Kidney (tissue), 14 donors: Measurements from ENCODE around the gene SMARCD2. TPM values are rescaled to one million over a fixed set of nuclear protein-coding genes. Genes with fewer than 3 reads are reported as not detected.

ENCODE experiments used
- DNase-seq, 5 donors: peaks; one replicate each; pipeline ENCODE4 v3.0.0-alpha.2; 2013 to 2020
- FAIRE-seq: peaks from 2 replicates; lab custom pipeline; 2012; peaks lifted over from hg19 to GRCh38; lab: Jason Lieb, UNC
- H3K27ac ChIP-seq, 2 donors: one replicate each; pipeline ENCODE4 v1.7.0; 2013; ENCODE audit warnings: low read depth in 2 of 2, low read length in 2 of 2, inconsistent platforms in 1 of 2
- H3K27me3 ChIP-seq: one replicate; pipeline ENCODE4 v1.7.1; 2013; ENCODE audit warnings: low read length, inconsistent platforms; ENCODE audit not compliant: control insufficient read depth, insufficient read depth
- H3K36me3 ChIP-seq, 3 donors: one replicate each; pipeline versions ENCODE4 v1.7.0 to v1.7.1; 2013; ENCODE audit warnings: low read length in 3 of 3, control low read depth in 1 of 3, inconsistent platforms in 1 of 3; ENCODE audit not compliant: insufficient read depth in 3 of 3, control insufficient read depth in 2 of 3
- H3K4me1 ChIP-seq, 3 donors: one replicate each; pipeline versions ENCODE4 v1.7.0 to v1.7.1; 2013; ENCODE audit warnings: low read length in 3 of 3, inconsistent platforms in 1 of 3, low read depth in 1 of 3; ENCODE audit not compliant: control insufficient read depth in 2 of 3, insufficient read depth in 2 of 3
- H3K4me3 ChIP-seq, 3 donors: one replicate each; pipeline versions ENCODE4 v1.7.0 to v1.8.1; 2013; ENCODE audit warnings: low read length in 3 of 3, control low read depth in 1 of 3, inconsistent platforms in 1 of 3
- H3K9ac ChIP-seq, 3 donors: one replicate each; pipeline versions ENCODE4 v1.7.0 to v1.7.1; 2013; ENCODE audit warnings: low read length in 3 of 3, control low read depth in 1 of 3, inconsistent platforms in 1 of 3
- H3K9me3 ChIP-seq, 3 donors: one replicate each; pipeline versions ENCODE4 v1.7.0 to v1.7.1; 2013; ENCODE audit warnings: low read length in 3 of 3, control low read depth in 1 of 3, inconsistent platforms in 1 of 3; ENCODE audit not compliant: control insufficient read depth in 2 of 3, insufficient read depth in 1 of 3
- intact Hi-C: fragments of 100-400 bp; cut with DNase I; formaldehyde crosslinking; loops from one replicate; pipeline ENCODE4 v1.11.1; 2022
- polyA plus RNA-seq: library from polyadenylated mRNA; stranded (reverse); fragments of 350-450 nt; fragmentation: Illumina TruSeq; extraction: RNeasy Lipid Tissue Mini Kit (QIAGEN cat#74804); gene quantifications from one replicate; pipeline ENCODE4 v1.2.3, GENCODE V29; 2014; ENCODE audit warnings: low read depth, low replicate concordance; ENCODE audit not compliant: insufficient read depth
- total RNA-seq: library from RNA; stranded (reverse); fragmentation: NEBNext Ultra II Directional; extraction: Animal tissue kit (Norgen Biotek cat#: 25700); gene quantifications from one replicate; pipeline ENCODE4 v1.2.1, GENCODE V29; 2021
- TF ChIP-seq, protein P1 (sequence below): IDR thresholded peaks from 3 replicates; pipeline ENCODE4 v1.5.1; 2012; ENCODE audit warnings: mild to moderate bottlenecking, moderate library complexity, borderline replicate concordance; ENCODE audit not compliant: insufficient read depth; ENCODE audit errors: extremely low read depth
- donor health status: control.
- donor health status: control.
- donor health status: control.
- donor health status: control.
- donor health status: control.
- donor health status: DM: yes; HTN: yes; CAD: no.
- donor health status: Normal renal cell carcinoma (clear cell type).

The SMARCD2 gene
- total and polyA plus RNA-seq, 2 donors from 2014 or later = 39.9 to 65.1 TPM

DNA sequence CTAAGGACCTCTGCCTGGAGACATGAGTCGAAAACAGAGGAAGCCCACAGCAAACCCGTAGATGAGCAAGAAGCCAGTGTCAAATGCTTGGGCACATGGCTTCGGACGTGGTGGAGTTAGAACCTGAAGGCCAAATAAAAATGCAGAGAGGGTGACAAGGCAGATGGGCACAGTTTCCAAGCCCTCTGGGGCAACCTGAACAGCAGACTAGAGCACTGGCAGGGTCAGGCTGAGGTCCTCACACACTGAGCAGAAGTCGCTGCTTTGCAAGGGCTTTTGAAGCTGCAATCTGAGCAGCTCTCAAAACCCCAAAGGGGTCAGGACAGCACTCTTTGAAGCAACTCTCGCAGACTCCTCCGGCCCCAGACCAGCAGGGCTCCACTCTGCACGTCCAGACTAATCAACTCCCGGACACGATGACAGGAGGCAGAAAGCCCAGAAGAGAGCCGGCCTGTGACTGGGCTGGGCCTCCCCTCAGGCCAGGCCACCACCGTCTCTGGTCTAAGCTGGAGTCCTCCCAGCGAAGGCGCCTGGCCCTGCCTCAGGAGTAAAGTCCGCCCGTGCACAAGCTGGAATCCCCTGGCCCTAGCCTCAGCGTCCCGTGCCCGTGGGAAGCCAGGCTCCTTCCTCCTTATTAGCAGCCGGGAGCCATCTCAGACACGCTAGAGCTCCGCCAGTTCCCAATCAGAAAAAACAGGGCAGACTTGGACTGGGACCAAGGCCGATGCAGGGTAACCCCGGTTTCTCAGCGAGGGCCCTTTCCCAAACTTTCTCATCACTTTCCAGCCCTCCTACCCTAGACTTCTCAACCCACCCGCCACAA, 924 bp downstream of the SMARCD2 start:
- TF ChIP-seq, protein P1, sequence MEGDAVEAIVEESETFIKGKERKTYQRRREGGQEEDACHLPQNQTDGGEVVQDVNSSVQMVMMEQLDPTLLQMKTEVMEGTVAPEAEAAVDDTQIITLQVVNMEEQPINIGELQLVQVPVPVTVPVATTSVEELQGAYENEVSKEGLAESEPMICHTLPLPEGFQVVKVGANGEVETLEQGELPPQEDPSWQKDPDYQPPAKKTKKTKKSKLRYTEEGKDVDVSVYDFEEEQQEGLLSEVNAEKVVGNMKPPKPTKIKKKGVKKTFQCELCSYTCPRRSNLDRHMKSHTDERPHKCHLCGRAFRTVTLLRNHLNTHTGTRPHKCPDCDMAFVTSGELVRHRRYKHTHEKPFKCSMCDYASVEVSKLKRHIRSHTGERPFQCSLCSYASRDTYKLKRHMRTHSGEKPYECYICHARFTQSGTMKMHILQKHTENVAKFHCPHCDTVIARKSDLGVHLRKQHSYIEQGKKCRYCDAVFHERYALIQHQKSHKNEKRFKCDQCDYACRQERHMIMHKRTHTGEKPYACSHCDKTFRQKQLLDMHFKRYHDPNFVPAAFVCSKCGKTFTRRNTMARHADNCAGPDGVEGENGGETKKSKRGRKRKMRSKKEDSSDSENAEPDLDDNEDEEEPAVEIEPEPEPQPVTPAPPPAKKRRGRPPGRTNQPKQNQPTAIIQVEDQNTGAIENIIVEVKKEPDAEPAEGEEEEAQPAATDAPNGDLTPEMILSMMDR = no peak
- FAIRE-seq (no peak), DNase-seq (peak; percentile 51 to 83 (median 74))
- Histone ChIP-seq H3K27ac (peak overlapping the region; percentile 66 to 89), H3K9me3 (no peaks in the 10 kb centered on the region), H3K4me1 (peaks cover 4 to 32% (median 21%) of the 10 kb centered on the region in 3 donors), H3K36me3 (peaks cover 0 to 3% (median 0%) of the 10 kb centered on the region in 3 donors), H3K9ac (peak overlapping the region; percentile 72 to 94 (median 76)), H3K27me3 (no peaks in the 10 kb centered on the region), H3K4me3 (peak overlapping the region; percentile 74 to 90 (median 77))
- intact Hi-C loops = no loop called here

- peak overlapping the region; percentile 74 to 90 (median 77) for H3K4me3 ChIP-seq
- no peak for FAIRE-seq
Observed at GRCh38 chr17:63840591-63841349, 1.7 kb downstream of the SMARCD2 start.

GRCh38 chr17:63838631-63839171, 3.8 kb downstream of the SMARCD2 start:
- Histone ChIP-seq H3K9ac (peak overlapping the region in 1 of 3 donors; percentile 1), H3K27me3 (no peaks in the 10 kb centered on the region), H3K36me3 (peaks cover 0 to 19% (median 13%) of the 10 kb centered on the region in 3 donors), H3K27ac (peak overlapping the region; percentile 3 to 55), H3K4me1 (peaks cover 2 to 32% (median 21%) of the 10 kb centered on the region in 3 donors), H3K9me3 (no peaks in the 10 kb centered on the region), H3K4me3 (no peak overlapping the region)
- TF ChIP-seq, protein P1 = no peak
- intact Hi-C loops = no loop called here
- DNase-seq (peak in 4 of 5 donors; percentile 42 to 97 (median 66)), FAIRE-seq (no peak)

More at GRCh38 chr17:63840591-63841349, 1.7 kb downstream of the SMARCD2 start:
- DNase-seq = peak in 1 of 5 donors; percentile 75
- intact Hi-C loops = no loop called here
- Histone ChIP-seq H3K27me3 (no peaks in the 10 kb centered on the region), H3K27ac (peak overlapping the region in 1 of 2 donors; percentile 66), H3K9ac (peak overlapping the region in 2 of 3 donors; percentile 76 to 94), H3K9me3 (no peaks in the 10 kb centered on the region), H3K4me1 (peaks cover 4 to 32% (median 21%) of the 10 kb centered on the region in 3 donors), H3K36me3 (peaks cover 0 to 3% (median 2%) of the 10 kb centered on the region in 3 donors)
- TF ChIP-seq, protein P1 = no peak
